ENCODE data around the gene CHTOP. TPM values are rescaled to one million over a fixed set of nuclear protein-coding genes. Genes with fewer than 3 reads are reported as not detected.

Gene CHTOP
- total RNA-seq, 1 donor from 2014 or later: 51.9 TPM

GRCh38 chr1:153613406-153613805 lies 20.5 kb upstream of the CHTOP start:
- DNase-seq (ENCODE audit: low read depth): no peak
- FAIRE-seq: no peak
- no peaks in the 10 kb centered on the region for H3K27me3 ChIP-seq (ENCODE audit: control insufficient read depth, insufficient read depth, low read length)
- H3K4me3 ChIP-seq (ENCODE audit: low read depth, low read length): peak overlapping the region; percentile 88
- TF ChIP-seq CTCF (IDR thresholded peaks at IDR 0.05; ENCODE audit: insufficient read depth, low read length, severe bottlenecking): no peak
- H3K36me3 ChIP-seq (ENCODE audit: control insufficient read depth, insufficient read depth, low read length): peaks cover 17% of the 10 kb centered on the region

DNA sequence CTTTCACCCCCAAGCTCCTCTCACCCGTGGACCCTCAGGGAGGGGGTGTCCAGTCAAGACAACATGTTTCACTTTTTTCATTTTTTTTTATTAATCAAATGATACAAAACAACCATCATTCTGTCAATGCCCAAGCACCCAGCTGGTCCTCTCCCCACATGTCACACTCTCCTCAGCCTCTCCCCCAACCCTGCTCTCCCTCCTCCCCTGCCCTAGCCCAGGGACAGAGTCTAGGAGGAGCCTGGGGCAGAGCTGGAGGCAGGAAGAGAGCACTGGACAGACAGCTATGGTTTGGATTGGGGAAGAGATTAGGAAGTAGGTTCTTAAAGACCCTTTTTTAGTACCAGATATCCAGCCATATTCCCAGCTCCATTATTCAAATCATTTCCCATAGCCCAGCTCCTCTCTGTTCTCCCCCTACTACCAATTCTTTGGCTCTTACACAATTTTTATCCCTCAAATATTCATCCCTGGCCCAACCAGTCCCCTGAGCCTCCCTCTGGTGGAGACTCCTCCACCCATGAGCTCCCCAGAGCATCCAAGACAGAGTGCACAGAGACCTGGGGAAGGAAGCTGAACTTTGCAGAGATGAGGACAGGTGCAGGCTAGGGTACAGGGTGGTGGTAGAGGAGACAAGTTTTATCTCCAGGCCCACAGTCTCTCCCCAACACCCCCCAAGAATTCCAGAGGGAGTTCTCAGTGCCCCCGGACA lies 19.5 kb upstream of the CHTOP start:
- Histone ChIP-seq H3K27me3 (ENCODE audit: control insufficient read depth, insufficient read depth, low read length) (no peaks in the 10 kb centered on the region), H3K36me3 (ENCODE audit: control insufficient read depth, insufficient read depth, low read length) (peaks cover 14% of the 10 kb centered on the region), H3K4me3 (ENCODE audit: low read depth, low read length) (peak overlapping the region; percentile 63)
- no peak for FAIRE-seq
- TF ChIP-seq CTCF (IDR thresholded peaks at IDR 0.05; ENCODE audit: insufficient read depth, low read length, severe bottlenecking): peak; percentile 13
- DNase-seq (ENCODE audit: low read depth): peak; percentile 14

DNA sequence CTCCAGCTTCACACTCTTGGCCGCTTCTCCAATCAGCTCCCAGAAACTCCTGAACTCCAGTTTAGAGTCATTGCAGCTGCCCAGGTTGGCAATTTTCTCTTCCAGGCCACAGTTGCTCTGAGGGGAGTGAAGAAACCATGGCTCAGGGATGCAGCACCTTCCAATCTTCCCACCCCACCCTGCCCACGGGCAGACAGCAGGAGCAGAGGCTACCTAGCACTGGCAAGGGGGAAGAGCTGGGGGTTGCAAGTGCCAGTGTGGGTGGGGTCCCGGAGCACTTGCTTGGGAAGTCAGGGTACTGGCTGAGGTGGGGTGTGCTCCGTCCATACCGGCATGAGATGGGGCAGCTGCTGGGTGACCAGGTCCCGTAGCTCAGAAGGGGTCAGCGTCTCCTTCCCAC lies 19.0 kb upstream of the CHTOP start:
- FAIRE-seq (no peak), DNase-seq (ENCODE audit: low read depth) (no peak)
- Histone ChIP-seq H3K4me3 (ENCODE audit: low read depth, low read length) (peak overlapping the region; percentile 63), H3K27me3 (ENCODE audit: control insufficient read depth, insufficient read depth, low read length) (no peaks in the 10 kb centered on the region), H3K36me3 (ENCODE audit: control insufficient read depth, insufficient read depth, low read length) (peaks cover 11% of the 10 kb centered on the region)
- no peak for TF ChIP-seq CTCF (IDR thresholded peaks at IDR 0.05; ENCODE audit: insufficient read depth, low read length, severe bottlenecking)

DNA sequence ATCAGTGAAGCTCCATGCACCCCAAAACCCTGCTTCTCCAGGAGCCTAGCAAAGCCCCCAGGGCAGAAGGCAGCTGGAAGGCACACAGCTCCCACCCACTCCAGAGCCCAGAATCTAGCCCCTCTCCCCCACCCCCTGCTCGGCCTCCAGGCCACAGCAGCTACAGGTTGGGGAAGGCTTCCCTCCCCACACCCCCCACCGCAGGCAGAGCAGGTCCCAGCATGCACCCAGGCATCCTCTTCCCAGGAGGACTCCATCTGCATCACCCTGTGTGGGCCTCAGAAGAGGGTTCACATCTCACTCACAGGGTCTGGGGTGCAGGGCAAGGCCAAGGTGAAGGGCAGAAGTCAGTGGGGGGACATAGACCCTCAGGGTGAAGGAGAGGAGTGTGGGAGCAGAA lies 18.5 kb upstream of the CHTOP start:
- DNase-seq (ENCODE audit: low read depth): peak; percentile 57
- peaks cover 8% of the 10 kb centered on the region for H3K36me3 ChIP-seq (ENCODE audit: control insufficient read depth, insufficient read depth, low read length)

GRCh38 chr1:153616144-153616916 lies 17.5 kb upstream of the CHTOP start, which contains the start of gene S100A14:
Gene S100A14 (minus strand): TSS chr1:153616325. CDS start chr1:153615858, 467 bp downstream.
- DNase-seq (ENCODE audit: low read depth) (peak; percentile 86), FAIRE-seq (peak; percentile 18)
- H3K4me3 ChIP-seq (ENCODE audit: low read depth, low read length): peak within 1 kb of the TSS; percentile 63
- no peaks in the 10 kb centered on the region for H3K27me3 ChIP-seq (ENCODE audit: control insufficient read depth, insufficient read depth, low read length)
- H3K36me3 ChIP-seq (ENCODE audit: control insufficient read depth, insufficient read depth, low read length): peaks cover 8% of the 10 kb centered on the region
- no peak for TF ChIP-seq CTCF (IDR thresholded peaks at IDR 0.05; ENCODE audit: insufficient read depth, low read length, severe bottlenecking)

More for the DNA sequence above, 18.5 kb upstream of the CHTOP start:
- H3K27me3 ChIP-seq (ENCODE audit: control insufficient read depth, insufficient read depth, low read length): no peaks in the 10 kb centered on the region
- H3K4me3 ChIP-seq (ENCODE audit: low read depth, low read length): peak overlapping the region; percentile 63
- no peak for TF ChIP-seq CTCF (IDR thresholded peaks at IDR 0.05; ENCODE audit: insufficient read depth, low read length, severe bottlenecking)
- FAIRE-seq: no peak

All from bronchial epithelial cell (primary cell).